GM18498 (cell line): ENCODE data around the gene ATRX.
"Not testable (repeated sequence)": the region's sequence is repeated elsewhere in the genome, so short reads cannot be mapped to it uniquely, and the experiment has no call there.

Source experiments
- ATAC-seq: cut with Tn5 transposase; IDR thresholded peaks from one replicate; pipeline ENCODE4 v1.9.1; 2021; ENCODE audit warnings: mild to moderate bottlenecking, moderate library complexity; ENCODE audit not compliant: unreplicated experiment

Gene ATRX

DNA sequence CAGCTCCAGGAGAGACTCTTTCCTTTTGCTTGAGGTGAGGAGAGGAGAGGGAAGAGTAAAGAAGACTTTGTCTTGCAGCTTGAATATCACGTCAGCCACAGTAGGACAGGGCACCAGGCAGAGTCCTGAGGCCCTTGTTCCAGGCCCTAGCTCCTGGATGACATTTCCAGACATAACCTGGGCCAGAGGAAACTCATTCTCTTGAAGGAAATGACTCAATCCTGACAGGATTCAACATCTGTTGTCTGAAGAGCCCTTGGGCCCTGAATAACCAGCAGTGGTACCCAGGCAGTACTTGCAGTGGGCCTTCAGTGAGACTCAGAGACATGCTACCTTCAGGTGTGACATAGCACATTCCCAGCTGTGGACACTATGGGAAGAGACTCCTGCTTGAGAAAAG, 276.0 kb downstream of the ATRX start:
- ATAC-seq = no peak

DNA sequence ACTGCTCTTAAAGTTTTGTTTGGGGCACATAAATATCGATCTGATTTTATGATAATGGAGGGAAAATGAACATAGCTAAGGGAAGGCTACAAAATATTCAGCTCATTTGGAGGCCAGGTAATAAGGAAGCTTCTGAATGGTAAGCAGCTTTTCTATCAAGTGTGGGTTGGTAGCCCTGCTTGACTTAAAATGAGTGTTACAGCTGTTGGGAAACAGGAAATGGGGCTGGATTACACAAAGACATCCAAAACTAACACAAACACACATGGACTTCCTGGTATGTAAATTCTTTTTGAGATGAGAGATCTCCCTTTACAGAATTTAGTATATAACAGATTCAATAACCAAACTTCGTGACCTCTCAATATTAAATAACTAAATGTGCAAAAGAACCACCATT, 280.8 kb downstream of the ATRX start:
- no peak for ATAC-seq

DNA sequence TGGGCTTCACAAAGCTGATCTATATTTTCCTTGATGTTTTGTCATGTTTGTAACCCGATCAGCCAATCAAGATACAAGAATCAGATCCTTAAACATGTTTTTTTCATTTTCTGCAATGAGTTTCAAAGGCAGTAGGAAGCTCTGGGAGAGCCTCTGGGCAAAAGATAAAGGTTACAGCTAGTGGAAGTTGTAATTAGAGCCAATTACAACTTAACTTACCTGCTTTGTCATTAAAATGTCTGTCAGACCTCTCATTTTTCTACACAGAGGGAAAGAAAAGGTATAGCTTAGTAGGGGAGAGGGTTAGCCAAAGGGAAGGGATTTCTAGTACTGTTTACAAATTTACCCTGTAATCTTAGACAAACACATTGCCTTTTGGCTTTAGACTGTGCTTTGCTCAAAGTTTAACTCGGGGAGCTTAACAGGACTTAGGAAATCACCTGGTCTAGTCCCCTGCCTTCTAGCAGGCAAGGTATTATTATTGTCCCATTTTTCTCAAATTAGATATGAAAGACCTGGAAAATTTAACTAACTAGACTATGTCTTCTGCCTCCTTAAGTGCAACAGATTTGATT, 283.0 kb downstream of the ATRX start:
- ATAC-seq = no peak

DNA sequence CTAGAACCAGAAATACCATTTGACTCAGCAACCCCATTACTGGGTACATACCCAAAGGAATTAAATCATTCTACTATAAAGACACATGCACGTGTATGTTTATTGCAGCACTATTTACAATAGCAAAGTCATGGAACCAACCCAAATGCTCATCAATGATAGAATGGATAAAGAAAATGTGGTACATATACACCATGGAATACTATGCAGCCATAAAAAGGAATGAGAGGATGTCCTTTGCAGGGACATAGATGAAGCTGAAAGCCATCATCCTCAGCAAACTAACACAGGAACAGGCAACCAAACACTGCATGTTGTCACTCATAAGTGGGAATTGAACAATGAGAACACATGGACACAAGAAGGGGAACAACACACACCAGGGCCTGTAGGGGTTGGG, 285.9 kb downstream of the ATRX start:
- ATAC-seq = not testable (repeated sequence)

DNA sequence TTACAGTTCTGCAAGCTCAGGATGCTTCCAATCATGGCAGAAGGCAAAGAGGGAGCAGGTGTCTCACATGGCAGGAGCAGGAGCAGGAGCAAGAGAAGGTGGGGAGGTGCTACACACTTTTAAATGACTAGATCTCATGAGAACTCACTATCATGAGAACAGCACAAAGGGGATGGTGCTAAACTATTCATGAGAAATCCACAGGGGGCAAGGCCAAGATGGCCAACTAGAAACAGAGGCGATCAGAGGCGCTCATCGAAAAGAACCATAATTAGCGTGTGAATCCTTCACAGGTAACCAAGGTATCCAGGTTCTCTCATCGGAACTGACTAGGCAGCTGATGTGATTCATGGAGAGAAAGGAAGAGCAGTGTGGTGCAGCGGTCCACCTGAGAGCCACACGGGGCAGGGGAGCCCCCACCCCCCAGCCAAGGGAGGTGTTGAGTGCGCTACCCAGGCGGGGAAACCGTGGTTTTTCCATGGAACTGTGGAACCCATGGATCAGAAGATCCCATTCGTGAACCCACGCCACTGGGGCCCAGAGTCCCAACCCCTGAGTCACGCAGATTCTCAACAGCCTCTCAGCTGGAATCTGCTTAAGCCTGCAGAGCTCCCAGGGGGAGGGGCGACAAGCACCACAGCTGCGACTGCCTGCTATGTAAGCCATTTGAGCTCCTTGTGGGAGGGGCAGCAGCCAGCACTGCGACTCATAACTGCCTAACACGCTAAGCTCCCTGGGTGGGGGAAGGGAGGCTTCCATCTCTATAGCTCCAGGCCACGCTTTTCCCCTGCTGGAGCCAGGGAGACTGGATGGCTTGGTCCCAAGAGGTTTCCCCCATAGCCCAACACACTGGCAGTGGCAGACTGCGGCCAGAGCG, 292.1 kb downstream of the ATRX start:
- no peak for ATAC-seq

DNA sequence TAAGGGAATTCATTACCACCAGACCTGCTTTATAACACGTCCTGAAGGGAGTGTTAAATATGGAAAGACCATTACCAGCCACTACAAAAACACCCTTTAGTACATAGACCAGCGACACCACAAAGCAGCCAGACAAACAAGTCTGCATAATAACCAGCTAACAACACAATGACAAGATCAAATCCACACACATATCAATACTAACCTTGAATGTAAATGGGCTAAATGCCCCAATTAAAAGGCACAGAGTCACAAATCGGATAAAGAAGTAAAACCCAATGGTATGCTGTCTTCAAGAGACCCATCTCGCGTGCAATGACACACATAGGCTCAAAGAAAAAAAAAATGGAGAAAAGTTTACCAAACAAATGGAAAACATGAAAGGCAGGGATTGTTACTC, 302.0 kb downstream of the ATRX start:
- ATAC-seq = no peak

DNA sequence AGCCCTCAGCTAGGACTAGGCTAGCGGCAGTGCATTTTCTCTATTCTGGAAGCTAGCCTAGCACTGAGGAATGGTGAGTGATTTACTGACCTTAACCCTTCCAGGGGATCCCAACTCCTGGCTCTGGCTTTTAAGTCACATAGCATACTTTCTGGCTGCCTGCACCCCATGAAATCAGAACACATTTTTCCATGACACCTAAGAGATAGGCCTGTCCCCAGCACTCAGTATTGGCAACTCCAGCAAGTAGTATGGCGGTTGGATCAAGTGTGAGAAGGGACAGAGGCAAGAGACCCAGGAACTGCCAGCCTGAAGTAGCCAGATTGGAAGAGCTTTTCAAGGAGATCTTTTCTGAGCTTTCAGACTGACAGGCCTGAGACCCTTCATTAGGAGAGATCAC, 330.6 kb downstream of the ATRX start:
- ATAC-seq = no peak
